Astrocyte (in vitro differentiated cells and primary cell): ENCODE data around the gene KNL1. TPM values are rescaled to one million over a fixed set of nuclear protein-coding genes. Genes with fewer than 3 reads are reported as not detected.

ENCODE experiments used
- DNase-seq: peaks from one replicate; pipeline ENCODE4 v3.0.0-alpha.2; 2010; ENCODE audit warnings: low read depth
- FAIRE-seq: peaks from 2 replicates; lab custom pipeline; 2011; peaks lifted over from hg19 to GRCh38; lab: Jason Lieb, UNC
- H2AFZ ChIP-seq: 2 replicates; pipeline ENCODE4 v1.6.0; 2012; ENCODE audit warnings: low read depth, low read length, inconsistent platforms
- H3K27ac ChIP-seq: 2 replicates; pipeline ENCODE4 v1.5.1; 2011; ENCODE audit warnings: low read depth, low read length, inconsistent platforms
- H3K27me3 ChIP-seq: 2 replicates; pipeline ENCODE4 v1.6.0; 2011; ENCODE audit warnings: low read length, inconsistent platforms; ENCODE audit not compliant: insufficient read depth
- H3K36me3 ChIP-seq: 2 replicates; pipeline ENCODE4 v1.5.1; 2011; ENCODE audit warnings: low read length, inconsistent platforms; ENCODE audit not compliant: insufficient read depth
- H3K4me1 ChIP-seq: 2 replicates; pipeline ENCODE4 v1.5.1; 2011; ENCODE audit warnings: low read length, inconsistent platforms; ENCODE audit not compliant: insufficient read depth
- H3K4me2 ChIP-seq: 2 replicates; pipeline ENCODE4 v1.6.0; 2012; ENCODE audit warnings: low read length, inconsistent platforms
- H3K4me3 ChIP-seq: 2 replicates; pipeline ENCODE4 v1.5.1; 2011; ENCODE audit warnings: low read depth, mild to moderate bottlenecking, low read length, inconsistent platforms; ENCODE audit not compliant: insufficient read depth
- H3K79me2 ChIP-seq: 2 replicates; pipeline ENCODE4 v1.6.0; 2012; ENCODE audit warnings: mild to moderate bottlenecking, low read length, inconsistent platforms; ENCODE audit not compliant: insufficient read depth
- H3K9ac ChIP-seq: 2 replicates; pipeline ENCODE4 v1.6.0; 2012; ENCODE audit warnings: mild to moderate bottlenecking, low read length, inconsistent platforms
- H3K9me3 ChIP-seq: 2 replicates; pipeline ENCODE4 v1.5.1; 2012; ENCODE audit warnings: low read depth, mild to moderate bottlenecking, low read length, inconsistent platforms; ENCODE audit not compliant: insufficient read depth
- H4K20me1 ChIP-seq: 2 replicates; pipeline ENCODE4 v1.6.0; 2012; ENCODE audit warnings: low read length, inconsistent platforms; ENCODE audit not compliant: insufficient read depth
- H3K27ac Mint-ChIP-seq: one replicate; pipeline ENCODE4 v1.8.0; 2021; ENCODE audit warnings: mild to moderate bottlenecking, mixed read lengths; ENCODE audit not compliant: unreplicated experiment
- H3K27me3 Mint-ChIP-seq: one replicate; pipeline ENCODE4 v1.8.0; 2021; ENCODE audit warnings: low read depth, mixed read lengths; ENCODE audit not compliant: unreplicated experiment
- H3K36me3 Mint-ChIP-seq: one replicate; pipeline ENCODE4 v1.8.0; 2021; ENCODE audit warnings: low read depth, mixed read lengths; ENCODE audit not compliant: unreplicated experiment
- H3K4me1 Mint-ChIP-seq: one replicate; pipeline ENCODE4 v1.8.0; 2021; ENCODE audit warnings: low read depth, mixed read lengths; ENCODE audit not compliant: unreplicated experiment
- H3K4me3 Mint-ChIP-seq: one replicate; pipeline ENCODE4 v1.8.0; 2021; ENCODE audit warnings: mild to moderate bottlenecking, moderate library complexity, mixed read lengths; ENCODE audit not compliant: unreplicated experiment
- H3K9me3 Mint-ChIP-seq: one replicate; pipeline ENCODE4 v1.8.0; 2021; ENCODE audit warnings: mild to moderate bottlenecking, mixed read lengths; ENCODE audit not compliant: unreplicated experiment
- EZH2 ChIP-seq: IDR thresholded peaks from 2 replicates; pipeline ENCODE4 v1.6.1; 2012; ENCODE audit warnings: mild to moderate bottlenecking, low read length, inconsistent platforms; ENCODE audit not compliant: insufficient read depth
- total RNA-seq: library from RNA; stranded (reverse); gene quantifications from 2 replicates; pipeline ENCODE4 v1.2.1, GENCODE V29; 2021
- TF ChIP-seq, protein P1 (sequence below): IDR thresholded peaks from 2 replicates; pipeline ENCODE4 v1.5.1; 2011; ENCODE audit warnings: low read depth, mild to moderate bottlenecking, inconsistent platforms, low read length, moderate library complexity; ENCODE audit not compliant: insufficient read depth

KNL1 gene
- total RNA-seq, 1 donor from 2014 or later: 3.3 TPM

DNA sequence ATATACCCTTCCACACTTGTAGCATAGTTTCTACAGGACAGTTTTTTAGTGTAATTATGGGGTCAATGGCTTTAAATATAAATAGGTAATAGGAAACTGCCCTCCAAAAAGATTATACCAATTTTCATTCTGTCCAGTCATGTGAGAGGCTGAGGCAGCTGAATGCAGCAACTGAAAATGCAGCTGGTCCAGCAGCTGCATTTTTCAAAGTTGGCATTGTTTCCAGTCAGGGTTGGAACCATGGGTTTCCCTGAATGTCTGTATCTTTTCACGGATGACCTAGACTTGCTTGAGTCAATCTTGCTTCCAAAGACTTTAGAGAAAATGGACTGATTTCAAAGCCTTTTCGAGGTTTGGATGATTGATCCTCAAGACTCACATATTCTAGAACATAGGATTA is 9.9 kb upstream of the KNL1 start:
- Histone ChIP-seq H3K4me2 (no peak overlapping the region), H3K27ac (no peak overlapping the region), H3K27me3 (peaks cover 5% of the 10 kb centered on the region), H4K20me1 (no peaks in the 10 kb centered on the region), H3K9me3 (no peaks in the 10 kb centered on the region), H3K4me1 (no peaks in the 10 kb centered on the region), H3K4me3 (no peak overlapping the region), H2AFZ (no peak overlapping the region), H3K79me2 (no peaks in the 10 kb centered on the region), H3K36me3 (no peaks in the 10 kb centered on the region), H3K9ac (no peak overlapping the region)
- peaks cover 2% of the 10 kb centered on the region for H3K27me3 Mint-ChIP-seq
- H3K4me1 Mint-ChIP-seq: no peaks in the 10 kb centered on the region
- DNase-seq: no peak
- TF ChIP-seq, protein P1, sequence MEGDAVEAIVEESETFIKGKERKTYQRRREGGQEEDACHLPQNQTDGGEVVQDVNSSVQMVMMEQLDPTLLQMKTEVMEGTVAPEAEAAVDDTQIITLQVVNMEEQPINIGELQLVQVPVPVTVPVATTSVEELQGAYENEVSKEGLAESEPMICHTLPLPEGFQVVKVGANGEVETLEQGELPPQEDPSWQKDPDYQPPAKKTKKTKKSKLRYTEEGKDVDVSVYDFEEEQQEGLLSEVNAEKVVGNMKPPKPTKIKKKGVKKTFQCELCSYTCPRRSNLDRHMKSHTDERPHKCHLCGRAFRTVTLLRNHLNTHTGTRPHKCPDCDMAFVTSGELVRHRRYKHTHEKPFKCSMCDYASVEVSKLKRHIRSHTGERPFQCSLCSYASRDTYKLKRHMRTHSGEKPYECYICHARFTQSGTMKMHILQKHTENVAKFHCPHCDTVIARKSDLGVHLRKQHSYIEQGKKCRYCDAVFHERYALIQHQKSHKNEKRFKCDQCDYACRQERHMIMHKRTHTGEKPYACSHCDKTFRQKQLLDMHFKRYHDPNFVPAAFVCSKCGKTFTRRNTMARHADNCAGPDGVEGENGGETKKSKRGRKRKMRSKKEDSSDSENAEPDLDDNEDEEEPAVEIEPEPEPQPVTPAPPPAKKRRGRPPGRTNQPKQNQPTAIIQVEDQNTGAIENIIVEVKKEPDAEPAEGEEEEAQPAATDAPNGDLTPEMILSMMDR: no peak
- TF ChIP-seq EZH2: no peak
- no peak overlapping the region for H3K4me3 Mint-ChIP-seq
- peaks cover 5% of the 10 kb centered on the region for H3K9me3 Mint-ChIP-seq
- no peak for FAIRE-seq
- H3K27ac Mint-ChIP-seq: no peak overlapping the region
- no peaks in the 10 kb centered on the region for H3K36me3 Mint-ChIP-seq

DNA sequence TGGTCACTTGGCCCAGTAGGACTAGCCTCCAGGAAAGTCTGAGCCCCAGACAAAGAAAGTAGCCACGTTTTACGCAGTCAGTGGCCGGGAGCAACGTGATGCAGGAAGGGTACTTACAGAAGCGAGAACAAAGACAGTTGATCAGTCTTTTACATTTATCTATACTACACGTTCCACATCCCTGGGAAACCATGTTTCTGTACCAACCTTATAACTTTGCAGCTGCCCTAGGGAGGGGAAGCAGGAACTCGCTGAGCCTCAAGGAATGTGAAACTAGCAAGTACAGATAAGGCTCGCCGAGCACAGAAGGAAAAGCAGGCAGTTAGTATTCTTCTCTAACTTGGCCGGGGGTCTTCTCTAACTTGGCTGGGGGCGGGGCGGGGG is 3.4 kb upstream of the KNL1 start:
- no peak overlapping the region for H3K4me3 ChIP-seq
- DNase-seq (no peak), FAIRE-seq (no peak)
- Mint-ChIP-seq H3K4me1 (peaks cover 5% of the 10 kb centered on the region), H3K36me3 (no peaks in the 10 kb centered on the region), H3K9me3 (no peaks in the 10 kb centered on the region), H3K27me3 (peaks cover 2% of the 10 kb centered on the region), H3K4me3 (no peak overlapping the region), H3K27ac (no peak overlapping the region)
- no peaks in the 10 kb centered on the region for H3K36me3 ChIP-seq
- H3K27ac ChIP-seq: no peak overlapping the region
- TF ChIP-seq EZH2: no peak
- TF ChIP-seq, protein P1: no peak
- H2AFZ ChIP-seq: no peak overlapping the region
- H3K4me2 ChIP-seq: no peak overlapping the region
- no peaks in the 10 kb centered on the region for H3K4me1 ChIP-seq
- H3K9me3 ChIP-seq: no peaks in the 10 kb centered on the region
- H3K9ac ChIP-seq: no peak overlapping the region
- H4K20me1 ChIP-seq: no peaks in the 10 kb centered on the region
- peaks cover 12% of the 10 kb centered on the region for H3K79me2 ChIP-seq
- peaks cover 2% of the 10 kb centered on the region for H3K27me3 ChIP-seq

DNA sequence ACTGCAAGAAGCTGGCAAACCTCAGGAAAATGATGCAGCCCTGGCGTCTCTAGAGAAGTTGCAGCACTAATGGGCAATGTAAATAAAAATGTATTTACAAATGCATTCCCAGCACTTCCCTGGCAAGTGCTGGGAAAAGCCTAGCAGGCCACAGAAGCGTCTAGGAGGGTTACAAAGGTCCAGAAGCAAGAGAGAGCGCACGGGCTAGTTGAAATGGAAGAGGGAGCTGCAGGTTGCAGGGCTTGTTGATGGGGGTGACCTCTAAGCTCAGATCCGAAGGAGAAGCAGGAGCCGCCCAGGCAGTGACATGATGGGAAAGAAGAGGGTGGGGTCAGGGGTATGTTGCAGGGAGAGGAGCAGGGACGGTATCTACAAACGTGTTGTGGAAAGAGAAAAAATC is 2.7 kb upstream of the KNL1 start:
- FAIRE-seq (no peak), DNase-seq (no peak)
- Mint-ChIP-seq H3K27ac (no peak overlapping the region), H3K4me3 (no peak overlapping the region), H3K36me3 (no peaks in the 10 kb centered on the region), H3K27me3 (peaks cover 2% of the 10 kb centered on the region), H3K4me1 (peaks cover 5% of the 10 kb centered on the region), H3K9me3 (no peaks in the 10 kb centered on the region)
- Histone ChIP-seq H3K27ac (no peak overlapping the region), H4K20me1 (no peaks in the 10 kb centered on the region), H3K4me2 (no peak overlapping the region), H2AFZ (no peak overlapping the region), H3K9me3 (no peaks in the 10 kb centered on the region), H3K27me3 (peaks cover 2% of the 10 kb centered on the region), H3K9ac (no peak overlapping the region), H3K4me3 (no peak overlapping the region), H3K36me3 (no peaks in the 10 kb centered on the region), H3K79me2 (peaks cover 19% of the 10 kb centered on the region), H3K4me1 (no peaks in the 10 kb centered on the region)
- no peak for TF ChIP-seq EZH2
- TF ChIP-seq, protein P1: no peak
